GM12892 (cell line): ENCODE measurements around the gene C16orf89.

Experiments
- POLR2A ChIP-seq: IDR thresholded peaks from 2 replicates; pipeline ENCODE4 v1.6.1; 2011; ENCODE audit warnings: low read depth, low read length, control low read depth
- POLR2AphosphoS5 ChIP-seq: IDR thresholded peaks from 2 replicates; pipeline ENCODE4 v1.6.1; 2011; ENCODE audit warnings: low read depth, low read length, control low read depth
- TAF1 ChIP-seq: IDR thresholded peaks from 2 replicates; pipeline ENCODE4 v1.6.1; 2011; ENCODE audit warnings: low read depth, mild to moderate bottlenecking, control low read depth, low read length, borderline replicate concordance

GRCh38 chr16:5060073-5060641 lies 5.6 kb downstream of the C16orf89 start:
- TF ChIP-seq POLR2AphosphoS5 (no peak), POLR2A (no peak), TAF1 (no peak)
